ENCODE results near the gene PPCDC. TPM values are rescaled to one million over a fixed set of nuclear protein-coding genes. Genes with fewer than 3 reads are reported as not detected.

The PPCDC gene
- total and polyA plus RNA-seq, 10 of the 15 experiments (the other 5 are each of a cell fraction or from before 2014, with no cell fraction given) = 32.5 to 135 (median 55.0) TPM

DNA sequence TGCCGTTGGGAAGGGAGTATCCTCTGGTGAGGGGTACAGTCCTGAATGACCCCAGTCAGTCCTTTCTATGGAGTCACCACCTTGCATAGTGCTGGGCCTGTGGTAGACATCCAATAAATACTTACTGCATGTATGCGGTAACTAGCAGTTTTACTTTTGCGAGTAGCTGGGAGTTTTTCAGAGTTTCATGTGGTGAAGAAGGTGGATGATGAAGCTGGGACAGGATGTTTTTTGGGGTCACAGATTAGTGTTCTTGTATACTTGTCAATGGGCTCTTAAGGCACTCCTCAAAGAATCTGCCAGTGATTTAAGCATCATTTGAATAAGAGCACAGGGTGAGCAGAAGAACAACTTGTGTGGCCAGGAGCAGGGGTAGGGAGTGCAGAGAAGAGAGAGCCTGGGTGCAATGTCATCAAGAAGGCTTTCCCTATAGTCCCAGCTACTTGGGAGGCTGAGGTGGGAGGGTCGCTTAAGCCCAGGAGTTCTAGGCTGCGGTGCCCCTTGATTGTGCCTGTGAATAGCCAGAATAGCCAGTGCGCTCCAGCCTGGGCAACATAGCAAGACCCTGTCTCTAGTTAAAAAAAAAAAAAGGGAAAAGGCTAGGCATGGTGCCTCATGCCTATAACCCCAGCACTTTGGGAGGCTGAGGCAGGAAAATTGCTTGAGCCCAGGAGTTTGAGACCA lies 22.1 kb downstream of the PPCDC start (continued):
- TF ChIP-seq CTCF (IDR thresholded peaks at IDR 0.05 in 2 of 3, conservative IDR thresholded peaks at IDR 0.05 in 1 of 3; ENCODE audit: control insufficient read depth in 2 of 3, extremely low read depth in 1 of 3, insufficient read depth in 1 of 3, low read depth in 3 of 3, low read length in 3 of 3) = no peak
- 0 out of 2 replicates have a peak, but pooled peaks have one; percentile 21 for TF ChIP-seq MTA2 (IDR thresholded peaks at IDR 0.05; ENCODE audit: low read depth)
- no peak; the same call in 1 of the 2 replicates for TF ChIP-seq PAX5 (IDR thresholded peaks at IDR 0.05; ENCODE audit: borderline replicate concordance, low read depth, low read length)
- TF ChIP-seq CBFB (IDR thresholded peaks at IDR 0.05; ENCODE audit: low read depth) = peak; percentile 53; the same call in 1 of the 2 replicates
- no peak; the same call in 1 of the 2 replicates for TF ChIP-seq POLR2A (IDR thresholded peaks at IDR 0.05; ENCODE audit: low read depth, low read length)
- TF ChIP-seq RUNX3 (IDR thresholded peaks at IDR 0.05; ENCODE audit: low read length) = no peak
- TF ChIP-seq ASH2L (IDR thresholded peaks at IDR 0.05; ENCODE audit: borderline replicate concordance, low read depth) = no peak
- no peak for TF ChIP-seq ZBTB11 (CRISPR knock-in tag; IDR thresholded peaks at IDR 0.05)
- TF ChIP-seq PKNOX1 (IDR thresholded peaks at IDR 0.05) = no peak
- TF ChIP-seq FOXM1 (IDR thresholded peaks at IDR 0.05; ENCODE audit: low read depth, low read length) = no peak
- peak; percentile 14; the same call in 1 of the 2 replicates for TF ChIP-seq CREM (IDR thresholded peaks at IDR 0.05; ENCODE audit: low read depth)
- no peak for TF ChIP-seq LARP7 (IDR thresholded peaks at IDR 0.05)
- TF ChIP-seq EED (IDR thresholded peaks at IDR 0.05; ENCODE audit: low read depth) = peak; percentile 67
- TF ChIP-seq EP300 (IDR thresholded peaks at IDR 0.05; ENCODE audit: borderline replicate concordance in 1 of 2, control insufficient read depth in 1 of 2, low read depth in 2 of 2, low read length in 2 of 2) = no peak
- TF ChIP-seq NFYB (IDR thresholded peaks at IDR 0.05; ENCODE audit: insufficient read depth, low read depth, low read length) = no peak
- TF ChIP-seq, protein P1, sequence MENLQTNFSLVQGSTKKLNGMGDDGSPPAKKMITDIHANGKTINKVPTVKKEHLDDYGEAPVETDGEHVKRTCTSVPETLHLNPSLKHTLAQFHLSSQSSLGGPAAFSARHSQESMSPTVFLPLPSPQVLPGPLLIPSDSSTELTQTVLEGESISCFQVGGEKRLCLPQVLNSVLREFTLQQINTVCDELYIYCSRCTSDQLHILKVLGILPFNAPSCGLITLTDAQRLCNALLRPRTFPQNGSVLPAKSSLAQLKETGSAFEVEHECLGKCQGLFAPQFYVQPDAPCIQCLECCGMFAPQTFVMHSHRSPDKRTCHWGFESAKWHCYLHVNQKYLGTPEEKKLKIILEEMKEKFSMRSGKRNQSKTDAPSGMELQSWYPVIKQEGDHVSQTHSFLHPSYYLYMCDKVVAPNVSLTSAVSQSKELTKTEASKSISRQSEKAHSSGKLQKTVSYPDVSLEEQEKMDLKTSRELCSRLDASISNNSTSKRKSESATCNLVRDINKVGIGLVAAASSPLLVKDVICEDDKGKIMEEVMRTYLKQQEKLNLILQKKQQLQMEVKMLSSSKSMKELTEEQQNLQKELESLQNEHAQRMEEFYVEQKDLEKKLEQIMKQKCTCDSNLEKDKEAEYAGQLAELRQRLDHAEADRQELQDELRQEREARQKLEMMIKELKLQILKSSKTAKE (IDR thresholded peaks at IDR 0.05; ENCODE audit: low read depth, poor library complexity, severe bottlenecking) = peak; percentile 18
- TF ChIP-seq SMAD5 (IDR thresholded peaks at IDR 0.05; ENCODE audit: low read depth) = 0 out of 2 replicates have a peak, but pooled peaks have one; percentile 60
- no peak for TF ChIP-seq SIX5 (IDR thresholded peaks at IDR 0.05; ENCODE audit: low read depth, low read length, severe bottlenecking)

Data from GM12878 (cell line).